ENCODE results near the gene SLC30A1. TPM values are rescaled to one million over a fixed set of nuclear protein-coding genes. Genes with fewer than 3 reads are reported as not detected.

SLC30A1 gene
- total RNA-seq, 4 donors from 2014 or later = 12.8 to 44.7 (median 19.1) TPM

DNA sequence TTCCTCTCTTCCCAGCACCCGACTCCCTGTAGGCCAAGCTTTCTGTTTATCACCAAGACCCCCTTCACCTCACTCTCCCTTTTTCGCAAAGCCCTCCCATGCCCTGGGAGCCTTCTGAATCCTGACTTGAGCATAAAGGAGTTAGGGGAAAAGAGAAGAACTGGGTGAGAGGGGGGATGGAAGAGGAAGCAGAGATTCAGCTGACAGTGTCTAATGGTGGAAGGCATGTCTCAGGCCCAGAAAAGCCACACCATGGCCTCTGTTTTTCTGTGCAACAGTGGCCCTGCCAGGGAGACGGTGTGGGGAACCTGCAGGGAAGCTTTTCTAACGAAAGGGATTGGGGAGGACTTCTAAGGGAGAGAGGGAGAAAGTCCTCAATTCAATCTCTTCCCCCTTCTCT lies 32.9 kb upstream of the SLC30A1 start:
- DNase-seq = no peak
- H3K27me3 ChIP-seq = no peaks in the 10 kb centered on the region
- no peak for TF ChIP-seq POLR2A (IDR thresholded peaks at IDR 0.05)
- TF ChIP-seq CTCF (IDR thresholded peaks at IDR 0.05) = no peak
- intact Hi-C loops (cut with DNase I; ENCODE audit: low total_unique reads) = no loop called here
- no peaks in the 10 kb centered on the region for H3K9me3 ChIP-seq
- H3K36me3 ChIP-seq = no peaks in the 10 kb centered on the region
- no peaks in the 10 kb centered on the region for H3K4me1 ChIP-seq
- no peak overlapping the region for H3K4me3 ChIP-seq
- H3K27ac ChIP-seq = peak overlapping the region; percentile 7 to 74

- no peaks in the 10 kb centered on the region for H3K9me3 ChIP-seq
- H3K36me3 ChIP-seq = no peaks in the 10 kb centered on the region
- no peak for TF ChIP-seq POLR2A (IDR thresholded peaks at IDR 0.05)
- no peak for TF ChIP-seq CTCF (IDR thresholded peaks at IDR 0.05)
- DNase-seq = peak; percentile 54 to 60
- intact Hi-C loops (cut with DNase I; ENCODE audit: low total_unique reads) = no loop called here
- H3K27me3 ChIP-seq = no peaks in the 10 kb centered on the region
- H3K4me3 ChIP-seq = no peak overlapping the region
- peak overlapping the region; percentile 7 to 74 for H3K27ac ChIP-seq
- no peaks in the 10 kb centered on the region for H3K4me1 ChIP-seq
Observed at GRCh38 chr1:211610779-211611556, 32.0 kb upstream of the SLC30A1 start.

DNA sequence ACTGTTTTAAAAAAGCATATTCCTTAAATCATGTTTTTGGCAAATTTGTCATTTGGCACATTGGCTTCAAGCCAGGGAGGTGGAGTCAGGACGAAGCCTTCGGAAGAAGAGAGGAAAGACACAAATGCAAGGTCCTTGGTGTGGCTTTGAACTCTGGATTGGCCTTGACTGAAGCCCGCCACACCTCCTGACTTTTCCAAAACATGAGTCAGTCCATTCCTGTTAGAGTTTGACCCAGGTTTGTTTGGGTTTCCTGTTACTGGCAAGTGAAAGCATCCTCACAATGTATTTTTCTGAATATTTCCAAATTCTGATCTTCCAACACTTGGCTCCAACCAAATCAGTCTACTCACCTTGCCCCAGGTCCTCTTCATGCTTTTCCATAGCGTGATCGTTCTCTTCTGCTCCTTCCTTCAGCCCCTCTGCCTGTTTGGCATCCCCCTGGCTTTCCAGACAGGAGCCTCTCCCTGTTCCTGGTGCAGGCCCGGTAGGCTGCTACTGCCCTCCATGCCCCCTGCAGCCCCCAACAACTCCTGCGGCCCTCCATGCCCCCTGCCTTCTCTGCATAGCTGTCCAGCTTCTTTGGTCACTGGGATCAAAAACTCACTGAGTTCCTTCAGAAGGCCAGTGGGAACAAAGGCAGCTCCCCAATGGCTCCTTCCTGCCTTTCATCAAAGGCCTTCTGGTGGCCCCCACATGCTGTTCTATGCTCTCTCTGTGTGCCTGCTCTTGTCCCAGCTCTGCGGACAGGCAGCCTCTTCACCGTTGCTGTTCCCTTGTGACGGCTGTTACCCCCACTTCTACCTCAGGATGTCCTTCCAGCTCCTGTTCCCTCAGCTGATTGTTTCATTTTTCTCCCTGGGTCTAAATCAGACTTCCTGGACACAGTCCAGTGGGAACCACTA lies 30.4 kb upstream of the SLC30A1 start:
- Histone ChIP-seq H3K27ac (no peak overlapping the region), H3K4me1 (no peaks in the 10 kb centered on the region), H3K27me3 (no peaks in the 10 kb centered on the region), H3K9me3 (no peaks in the 10 kb centered on the region), H3K36me3 (no peaks in the 10 kb centered on the region), H3K4me3 (no peak overlapping the region)
- no peak for TF ChIP-seq POLR2A (IDR thresholded peaks at IDR 0.05)
- TF ChIP-seq CTCF (IDR thresholded peaks at IDR 0.05) = no peak
- DNase-seq = no peak
- intact Hi-C loops (cut with DNase I; ENCODE audit: low total_unique reads) = no loop called here

DNA sequence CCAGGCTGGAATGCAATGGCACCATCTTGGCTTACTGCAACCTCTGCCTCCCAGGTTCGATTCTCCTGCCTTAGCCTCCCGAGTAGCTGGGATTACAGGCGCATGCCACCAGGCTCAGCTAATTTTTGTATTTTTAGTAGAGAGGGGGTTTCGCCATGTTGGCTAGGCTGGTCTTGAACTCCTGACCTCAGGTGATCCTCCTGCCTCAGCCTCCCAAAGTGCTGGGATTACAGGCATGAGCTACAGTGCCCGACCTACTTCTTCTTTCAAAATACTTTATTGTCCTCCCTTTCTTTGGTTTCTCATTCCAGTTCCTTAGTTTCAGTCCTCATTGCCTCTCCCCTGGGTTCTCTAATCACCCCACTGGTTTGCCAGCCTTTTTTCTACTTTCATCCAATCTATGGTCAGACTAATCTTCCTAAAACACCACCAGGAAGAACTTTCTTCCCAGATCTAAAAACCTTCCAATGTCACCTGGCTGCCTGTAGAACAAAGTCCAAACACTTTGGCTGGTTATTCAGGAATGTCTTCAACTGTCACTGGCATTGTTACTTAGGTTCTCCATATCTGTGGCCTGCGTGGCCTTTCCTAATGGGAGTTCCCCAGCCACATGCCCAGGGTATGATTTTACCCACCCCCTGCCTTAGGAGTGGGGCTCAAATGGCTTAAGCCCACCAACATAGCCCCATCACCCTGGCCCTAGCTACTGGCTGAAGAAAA lies 29.0 kb upstream of the SLC30A1 start:
- Histone ChIP-seq H3K36me3 (no peaks in the 10 kb centered on the region), H3K4me1 (no peaks in the 10 kb centered on the region), H3K27me3 (no peaks in the 10 kb centered on the region), H3K9me3 (no peaks in the 10 kb centered on the region), H3K4me3 (no peak overlapping the region), H3K27ac (no peak overlapping the region)
- DNase-seq = no peak
- TF ChIP-seq POLR2A (IDR thresholded peaks at IDR 0.05) (no peak), CTCF (IDR thresholded peaks at IDR 0.05) (no peak)
- intact Hi-C loops (cut with DNase I; ENCODE audit: low total_unique reads) = no loop called here

All from uterus (tissue), 4 donors.